NCI-H82 (cell line): ENCODE measurements around the gene CRABP1.
"Not testable (repeated sequence)": the region's sequence is repeated elsewhere in the genome, so short reads cannot be mapped to it uniquely, and the experiment has no call there.

Experiments used
- DNase-seq: peaks from one replicate; lab custom pipeline; 2025; lab: John Stamatoyannopoulos, UW

Gene CRABP1

DNA sequence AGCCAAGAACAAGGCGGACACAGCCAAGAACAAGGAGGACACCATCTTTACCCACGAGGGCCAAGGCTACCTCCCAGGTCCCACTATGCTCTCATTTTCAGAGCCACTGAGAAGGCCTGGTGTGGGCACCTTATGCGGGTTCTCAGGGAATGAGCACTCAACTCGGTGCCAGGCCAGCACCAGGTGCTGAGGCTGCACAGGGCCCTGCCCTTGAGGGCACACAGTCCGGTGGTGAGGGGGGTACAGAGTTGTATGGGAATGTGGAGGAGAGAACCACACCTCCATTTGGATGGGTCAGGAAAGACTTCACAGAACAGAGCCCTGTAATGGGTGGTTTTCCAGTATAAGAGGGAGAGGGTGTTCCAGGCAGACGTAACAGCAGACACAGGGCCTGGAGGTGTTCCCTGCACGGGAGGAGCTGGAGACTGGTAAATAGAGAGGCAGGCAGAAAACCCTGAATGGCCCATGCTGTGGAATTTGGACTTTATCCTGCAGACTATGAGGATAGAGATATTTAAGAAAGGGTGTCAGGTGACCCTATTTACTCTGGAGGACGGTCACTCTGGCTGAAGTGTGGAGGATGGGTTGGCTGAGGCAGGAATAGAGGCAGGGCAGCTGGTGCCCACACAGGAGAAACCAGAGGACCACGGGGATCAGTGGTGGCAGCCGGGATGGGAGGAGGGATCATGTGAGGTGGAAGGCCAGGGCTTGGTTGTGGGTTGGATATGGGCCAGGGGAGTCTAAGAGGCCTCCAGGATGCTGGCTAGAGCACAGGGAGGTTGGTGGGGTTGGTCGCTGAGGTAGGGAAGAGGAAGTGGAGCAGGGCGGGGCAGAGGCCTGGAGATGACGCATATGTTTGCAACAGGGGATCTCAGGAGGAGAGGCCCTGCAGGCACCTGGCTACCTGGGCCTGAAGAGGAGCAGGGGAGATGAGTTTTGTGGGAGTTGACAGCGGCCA is 34.6 kb downstream of the CRABP1 start:
- no peak for DNase-seq

DNA sequence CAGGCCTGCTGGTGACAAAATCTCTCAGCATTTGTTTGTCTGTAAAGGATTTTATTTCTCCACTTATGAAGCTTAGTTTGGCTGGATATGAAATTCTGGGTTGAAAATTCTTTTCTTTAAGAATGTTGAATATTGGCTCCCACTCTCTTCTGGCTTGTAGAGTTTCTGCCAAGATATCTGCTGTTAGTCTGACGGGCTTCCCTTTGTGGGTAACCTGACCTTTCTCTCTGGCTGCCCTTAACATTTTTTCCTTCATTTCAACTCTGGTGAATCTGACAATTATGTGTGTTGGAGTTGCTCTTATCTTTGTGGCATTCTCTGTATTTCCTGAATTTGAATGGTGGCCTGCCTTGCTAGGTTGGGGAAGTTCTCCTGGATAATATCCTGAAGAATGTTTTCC is 40.0 kb downstream of the CRABP1 start:
- not testable (repeated sequence) for DNase-seq

DNA sequence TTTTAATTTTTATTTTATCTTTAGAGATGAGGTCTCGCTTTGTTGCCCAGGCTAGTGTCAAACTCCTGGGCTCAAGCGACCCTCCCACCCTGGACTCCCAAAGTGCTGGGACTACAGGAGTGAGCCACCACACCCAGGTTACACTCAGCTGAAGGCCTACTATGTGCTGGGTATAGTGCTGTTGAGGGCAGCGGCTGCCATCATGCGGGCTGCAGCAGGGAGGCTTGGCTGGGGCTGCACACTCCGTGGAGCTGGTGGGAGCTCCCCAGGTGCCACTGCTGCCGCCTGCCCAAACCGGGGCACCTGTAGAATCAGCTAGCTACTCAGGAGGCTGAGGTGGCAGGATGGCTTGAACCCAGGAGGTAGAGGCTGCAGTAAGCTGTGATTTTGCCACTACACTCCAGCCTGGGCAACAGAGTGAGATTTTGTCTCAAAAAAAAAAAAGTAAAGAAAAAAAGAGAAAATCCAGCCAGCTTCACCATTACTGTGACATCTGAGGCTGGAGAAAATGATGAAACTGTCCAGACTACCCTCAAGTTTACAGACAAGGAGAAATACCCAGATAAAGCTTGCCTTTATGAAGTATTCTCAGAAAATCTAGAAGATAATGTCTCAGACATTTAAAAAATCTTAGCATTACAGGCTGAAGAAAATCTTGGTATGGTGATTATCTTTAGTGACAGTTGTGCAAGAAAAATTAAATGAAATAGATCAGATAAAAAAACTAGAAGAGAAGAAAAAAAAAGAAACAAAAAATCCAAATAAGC is 42.1 kb downstream of the CRABP1 start:
- no peak for DNase-seq

DNA sequence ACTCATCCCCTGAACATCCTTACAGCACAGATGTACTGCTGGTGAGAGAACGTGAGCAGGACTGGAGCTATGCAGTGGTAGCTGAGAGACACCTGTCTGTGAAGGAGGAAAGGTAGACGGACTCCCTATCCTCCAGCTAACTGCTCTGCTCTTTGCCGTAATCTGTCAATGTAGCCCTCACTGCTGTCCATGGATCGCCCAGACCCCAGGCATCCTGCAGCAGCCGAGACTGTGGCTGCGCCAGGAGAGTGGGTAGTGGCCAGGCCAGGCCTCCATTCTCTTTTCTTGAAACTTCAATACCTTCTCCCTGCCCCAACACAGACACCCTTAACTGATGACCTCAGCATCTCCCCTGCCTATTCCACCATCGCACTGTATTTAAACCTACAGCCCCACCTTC is 44.5 kb downstream of the CRABP1 start:
- DNase-seq = no peak

DNA sequence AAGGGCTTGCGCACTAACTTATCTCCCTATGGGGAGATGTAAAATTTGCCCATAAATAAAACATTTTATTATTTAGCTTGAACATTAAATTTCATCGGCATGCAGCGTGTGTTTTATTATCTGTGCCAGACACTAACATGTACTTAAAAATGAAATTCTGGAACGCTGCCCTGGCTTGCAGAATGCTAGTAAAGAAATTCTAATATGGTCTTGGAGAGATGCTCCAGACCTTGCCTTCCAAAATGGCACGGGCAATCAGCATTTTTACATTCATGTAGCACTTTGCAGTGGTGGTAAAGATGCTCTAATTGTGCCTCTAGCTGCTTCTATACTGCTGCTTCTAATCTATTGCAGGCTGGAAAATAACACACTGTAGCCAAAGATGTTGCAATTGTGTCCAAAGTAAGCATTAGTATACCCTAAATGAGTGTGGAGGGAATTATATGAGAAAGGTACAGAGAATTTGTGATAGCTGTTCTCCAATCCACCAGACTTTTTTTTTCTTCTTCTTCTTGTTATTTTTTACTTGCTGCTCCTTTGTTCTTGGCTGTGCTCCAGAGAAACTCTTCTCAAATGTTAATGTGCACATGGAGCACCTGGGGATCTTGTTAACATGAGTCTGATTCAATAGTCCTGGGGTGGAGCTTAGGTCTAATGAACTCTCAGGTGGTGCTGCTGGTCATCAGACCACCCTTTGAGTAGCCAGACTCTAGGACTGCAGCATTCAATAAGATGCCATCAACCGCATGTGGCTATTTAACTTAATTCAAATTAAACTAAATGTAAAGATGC is 47.3 kb downstream of the CRABP1 start:
- no peak for DNase-seq

DNA sequence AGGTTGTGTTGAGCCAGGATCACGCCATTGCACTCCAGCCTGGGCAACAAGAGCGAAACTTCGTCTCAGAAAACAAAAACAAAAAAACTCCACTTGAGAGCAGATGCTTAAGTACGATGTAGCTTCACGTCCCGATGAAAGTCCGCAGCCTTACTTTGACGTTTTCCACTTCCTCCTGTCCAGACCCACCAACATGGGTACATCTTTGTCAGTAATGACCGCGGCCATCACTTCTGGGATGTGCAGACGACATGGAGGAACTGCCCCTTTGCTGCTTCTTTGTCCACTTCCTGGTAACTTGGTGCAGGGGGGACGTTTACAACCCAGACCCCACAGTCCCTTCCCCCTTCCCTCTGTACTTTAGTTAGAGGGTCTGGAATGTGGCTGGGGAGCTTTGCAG is 48.7 kb downstream of the CRABP1 start:
- DNase-seq = no peak

DNA sequence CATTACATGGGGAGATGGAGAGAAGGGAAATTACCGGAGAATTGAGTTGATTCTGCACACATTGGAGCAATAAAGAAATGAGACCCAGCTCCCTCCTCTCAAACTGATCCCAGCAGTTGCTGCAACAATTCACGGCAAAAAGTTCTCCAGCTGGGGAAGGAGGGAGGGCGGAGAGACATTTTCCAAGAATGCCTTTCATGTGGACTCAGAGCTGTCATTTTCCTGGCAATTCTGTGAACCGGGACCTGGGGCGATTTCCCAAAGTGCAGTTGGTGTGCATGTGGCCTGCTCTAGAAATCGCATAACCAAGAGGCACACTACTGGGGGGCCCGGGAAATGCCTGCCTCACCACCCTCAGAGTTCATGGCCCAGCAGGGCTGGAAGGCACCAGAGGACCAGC is 49.2 kb downstream of the CRABP1 start:
- no peak for DNase-seq

DNA sequence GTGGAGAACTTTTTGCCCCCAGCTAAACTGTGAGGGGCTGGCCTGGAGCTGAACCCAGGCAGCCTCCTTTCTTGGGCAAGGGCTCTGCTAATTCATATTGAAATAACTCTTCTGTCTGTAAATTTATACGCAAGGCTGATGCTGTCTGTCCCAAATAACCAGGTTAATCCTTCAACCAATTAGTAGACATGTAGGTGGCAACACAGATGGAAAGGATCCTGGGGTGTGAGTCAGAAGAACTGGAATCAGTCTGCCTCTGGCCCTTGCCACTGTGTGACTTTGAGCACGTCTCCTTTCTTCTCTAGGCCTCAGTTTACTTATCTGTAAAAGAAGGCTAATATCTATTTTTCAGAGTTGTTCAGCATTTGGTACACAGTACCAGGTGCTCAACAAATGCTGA is 49.6 kb downstream of the CRABP1 start:
- no peak for DNase-seq

DNA sequence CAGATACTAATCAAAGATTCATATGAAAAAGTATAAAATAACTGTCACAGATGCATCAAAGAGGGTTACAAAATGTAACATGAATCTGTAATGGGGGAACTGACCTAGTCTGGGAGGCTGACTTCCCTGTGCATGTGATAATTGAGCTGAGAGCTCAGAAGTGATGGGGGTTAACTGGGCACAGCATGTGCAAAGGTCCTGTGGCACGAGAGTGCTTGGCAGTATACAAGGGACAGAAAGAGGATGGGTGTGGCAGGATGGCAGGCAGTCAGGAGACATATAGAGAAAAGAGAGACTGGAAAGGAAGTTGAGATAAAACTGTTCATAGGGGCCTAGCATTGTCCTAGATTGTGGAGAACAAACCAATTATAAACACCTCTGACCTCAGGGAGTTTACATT is 50.1 kb downstream of the CRABP1 start:
- DNase-seq = no peak

DNA sequence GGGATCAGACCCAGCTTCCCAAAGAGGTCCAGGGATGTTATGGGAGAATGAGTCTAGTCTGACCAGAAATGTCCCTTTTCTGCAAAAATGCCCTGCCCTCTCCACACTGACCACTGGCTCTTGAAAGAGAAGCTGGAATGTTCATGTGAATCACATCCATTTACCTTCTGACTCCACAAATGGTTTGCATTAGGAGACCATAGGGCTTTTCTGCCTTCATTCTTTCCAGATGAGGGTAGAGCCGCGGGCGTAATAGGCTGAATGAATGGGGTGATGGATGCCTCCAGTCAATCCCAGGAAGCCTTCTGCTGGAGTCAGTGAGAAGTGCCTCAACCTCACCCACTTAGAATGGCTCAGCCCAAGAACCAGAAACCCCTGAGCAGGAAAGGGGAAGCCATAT is 50.7 kb downstream of the CRABP1 start:
- DNase-seq = no peak

DNA sequence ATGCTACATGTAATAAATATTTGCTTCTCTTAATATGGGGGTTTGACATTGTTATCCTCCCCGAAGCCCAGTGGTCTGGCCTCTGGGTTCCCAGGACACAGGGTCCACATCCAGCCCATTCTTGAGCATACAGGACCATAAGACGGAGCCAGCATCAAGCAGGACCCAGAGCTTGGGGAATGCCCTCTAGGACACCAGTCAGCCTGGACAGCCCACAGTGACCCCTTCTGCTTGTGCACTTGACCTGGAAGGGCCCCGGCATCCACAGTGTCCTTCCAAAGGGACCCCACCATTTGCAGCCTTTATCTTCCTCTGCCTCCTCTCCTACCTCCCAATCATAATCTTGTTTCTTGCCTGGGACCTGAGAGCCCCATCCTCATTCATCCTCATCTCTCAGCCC is 51.6 kb downstream of the CRABP1 start:
- DNase-seq = no peak

DNA sequence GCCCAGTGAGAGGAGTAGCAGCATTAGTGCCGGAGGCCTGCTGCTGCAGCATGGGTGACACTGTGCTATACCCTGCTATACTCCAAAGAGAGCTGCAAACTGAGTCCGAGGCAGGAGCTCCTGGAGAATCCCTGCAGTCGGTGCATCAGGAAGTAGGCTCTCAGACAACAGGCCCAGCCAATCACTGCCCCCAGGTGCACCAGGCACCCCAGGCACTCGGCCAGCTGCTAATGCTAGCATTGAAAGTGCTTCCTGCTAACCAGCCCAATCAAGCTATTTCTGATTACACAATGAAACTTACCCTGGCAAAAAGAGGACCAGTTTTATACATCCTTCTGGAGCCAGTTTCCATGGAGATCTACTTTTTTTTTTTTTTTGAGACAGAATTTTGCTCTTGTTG is 52.3 kb downstream of the CRABP1 start:
- DNase-seq = no peak

DNA sequence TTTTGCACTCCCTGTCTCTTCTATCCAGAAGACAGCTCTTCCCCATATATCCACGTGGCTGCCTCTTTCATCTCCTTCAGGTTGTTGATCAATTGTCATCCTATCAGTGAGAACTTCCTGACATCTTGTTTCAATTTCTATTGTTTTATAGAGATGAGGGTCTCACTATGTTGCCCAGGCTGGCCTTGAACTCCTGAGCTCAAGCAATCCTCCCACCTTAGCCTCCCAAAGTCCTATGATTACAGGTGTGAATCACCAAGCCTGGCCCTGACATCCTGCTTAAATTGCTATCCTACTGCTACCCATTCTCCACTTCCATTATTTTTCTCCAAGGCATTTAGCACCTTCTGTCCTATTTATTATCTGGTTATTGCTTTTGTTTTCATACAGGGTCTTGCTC is 53.0 kb downstream of the CRABP1 start:
- DNase-seq = no peak

DNA sequence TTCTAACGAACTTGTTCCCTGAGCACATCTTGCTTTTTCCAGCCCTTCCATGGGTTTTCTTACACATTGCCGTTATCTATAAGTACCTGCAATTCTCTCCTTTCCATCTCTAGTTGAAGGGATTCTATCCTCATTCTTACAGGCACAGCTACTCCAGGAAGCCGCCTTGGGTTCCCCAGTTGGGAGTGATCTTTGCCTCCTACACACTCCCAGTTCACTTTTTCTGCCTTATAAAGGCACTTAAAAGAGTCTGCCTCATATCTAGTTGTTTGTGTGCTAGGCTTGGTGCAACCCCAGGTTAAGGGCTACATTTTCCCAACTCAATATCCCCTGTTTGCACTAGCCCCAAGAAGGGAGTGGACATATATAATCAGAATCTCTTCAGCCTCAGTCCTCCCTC is 53.9 kb downstream of the CRABP1 start:
- DNase-seq = no peak

DNA sequence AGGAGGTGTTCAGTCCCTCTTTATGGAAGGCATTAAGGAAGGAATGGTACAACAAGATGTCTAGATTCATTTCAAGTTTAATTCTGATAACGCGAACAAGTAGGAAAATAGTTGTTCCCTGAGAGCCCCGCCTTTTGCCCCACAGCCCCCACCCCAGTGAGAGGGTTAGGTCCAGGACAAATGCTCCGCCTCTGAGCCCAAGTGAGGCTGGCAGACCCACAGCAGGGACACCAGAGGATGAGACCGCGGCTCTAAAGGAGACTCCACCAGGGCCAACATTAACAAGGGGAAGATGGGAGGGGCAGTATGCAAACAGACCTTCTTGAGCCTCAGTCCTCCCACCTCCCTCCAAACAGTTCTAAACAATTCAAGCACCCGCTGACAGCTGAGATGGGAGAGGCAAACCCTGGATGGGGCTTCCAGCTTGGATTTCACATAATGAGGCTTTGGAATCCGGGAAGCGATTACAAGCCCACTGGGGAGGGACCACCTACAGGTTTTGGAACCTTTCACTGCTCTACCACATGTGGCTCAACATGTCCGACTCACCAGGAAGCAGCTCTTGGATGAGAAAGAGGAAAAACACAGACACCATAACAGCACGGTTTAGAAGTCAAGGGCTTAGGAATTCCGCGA is 54.9 kb downstream of the CRABP1 start:
- no peak for DNase-seq

DNA sequence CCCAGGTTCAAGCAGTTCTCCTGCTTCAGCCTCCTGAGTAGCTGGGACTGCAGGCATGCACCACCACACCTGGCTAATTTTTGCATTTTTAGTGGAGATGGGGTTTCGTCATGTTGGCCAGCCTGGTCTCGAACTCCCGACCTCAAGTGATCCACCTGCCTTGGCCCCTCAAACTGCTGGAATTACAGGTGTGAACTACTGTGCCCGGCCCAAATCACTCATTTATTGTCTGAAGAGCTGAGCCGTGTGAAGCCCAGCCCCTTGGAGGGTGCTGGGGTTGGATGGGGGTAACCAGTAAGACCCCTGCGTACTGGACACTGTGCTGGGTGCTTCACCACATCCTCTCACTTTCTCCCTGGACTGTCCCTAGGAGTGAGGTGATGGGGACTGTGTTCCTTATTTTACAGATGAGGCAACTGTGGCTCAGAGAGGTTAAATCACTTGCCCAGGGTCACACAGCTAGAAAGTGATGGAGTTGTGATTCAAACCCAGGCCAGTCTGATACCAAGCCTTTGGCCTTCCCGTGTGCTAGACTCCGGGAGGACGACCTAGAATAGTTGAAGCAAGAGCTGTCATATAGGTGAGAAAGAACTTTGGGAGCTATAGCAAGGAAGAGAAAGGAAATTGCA is 56.1 kb downstream of the CRABP1 start:
- no peak for DNase-seq

DNA sequence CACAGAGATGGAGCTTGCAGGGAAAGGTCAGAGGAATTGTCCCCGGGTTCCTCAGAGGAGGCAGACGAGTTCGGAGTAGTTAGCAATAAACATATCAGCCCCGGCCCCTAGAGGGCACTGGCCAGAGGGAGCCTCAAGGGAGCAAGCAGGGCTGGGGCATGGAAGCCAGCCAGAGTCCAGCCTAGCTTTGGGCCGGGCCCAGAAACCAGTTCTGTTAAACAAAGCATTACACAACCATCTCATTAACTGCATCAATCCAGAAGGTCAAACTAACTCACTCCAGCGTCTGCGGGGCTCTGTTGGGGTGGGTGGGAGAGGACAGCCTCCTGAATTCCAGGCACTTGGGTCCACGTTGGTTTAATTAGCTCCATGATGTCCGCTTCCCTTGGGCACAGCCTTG is 56.8 kb downstream of the CRABP1 start:
- DNase-seq = peak; percentile 35

DNA sequence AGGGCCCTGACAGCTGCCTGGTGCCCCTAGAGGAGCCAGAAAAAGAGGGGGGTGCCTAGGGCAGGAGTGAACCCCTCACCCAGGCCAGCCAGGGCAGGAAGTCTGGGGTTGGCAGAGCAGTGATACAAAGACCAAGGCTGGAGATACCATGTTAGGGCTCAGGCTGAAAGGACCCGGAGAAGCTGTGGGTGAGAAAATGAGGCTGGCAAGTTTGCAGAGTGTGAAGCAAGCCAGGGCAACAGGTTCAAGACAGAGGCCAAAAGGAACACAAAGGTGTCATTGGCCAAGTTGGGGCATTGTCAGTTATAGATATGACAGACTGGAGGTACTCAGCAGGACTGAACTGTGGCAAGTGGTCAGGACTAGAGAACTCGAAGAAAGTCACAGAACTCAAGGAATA is 57.2 kb downstream of the CRABP1 start:
- DNase-seq = no peak
